Measurements from ENCODE around the gene MLLT10.

The MLLT10 gene

GRCh38 chr10:21524526-21525366, 9.3 kb upstream of the MLLT10 start:
- TF ChIP-seq CTCF (IDR thresholded peaks at IDR 0.05; ENCODE audit: low read depth, low read length) = no peak
- peak; percentile 49 to 66 for DNase-seq (ENCODE audit: low read depth in 2 of 2)
- H3K4me3 ChIP-seq (replicated peaks in 1 of 2; ENCODE audit: low read depth in 2 of 2, low read length in 2 of 2) = peak overlapping the region; percentile 65 to 67

GRCh38 chr10:21525367-21526187, 8.5 kb upstream of the MLLT10 start, which contains the start of gene SKIDA1:
Gene SKIDA1, minus strand, starts transcription at chr10:21525682. Its CDS starts 7,860 bp downstream, at chr10:21517822.
- DNase-seq (ENCODE audit: low read depth in 2 of 2) = peak; percentile 78 to 95
- no peak for TF ChIP-seq CTCF (IDR thresholded peaks at IDR 0.05; ENCODE audit: low read depth, low read length)
- H3K4me3 ChIP-seq (replicated peaks in 1 of 2; ENCODE audit: low read depth in 2 of 2, low read length in 2 of 2) = peak within 1 kb of the TSS; percentile 65 to 67

- DNase-seq (ENCODE audit: low read depth in 2 of 2) = peak; percentile 80 to 92
- TF ChIP-seq CTCF (IDR thresholded peaks at IDR 0.05; ENCODE audit: low read depth, low read length) = no peak
- peak overlapping the region; percentile 52 to 65 for H3K4me3 ChIP-seq (replicated peaks in 1 of 2; ENCODE audit: low read depth in 2 of 2, low read length in 2 of 2)
These were observed 7.7 kb upstream of the MLLT10 start for GRCh38 chr10:21526188-21526859.

- peak overlapping the region; percentile 52 to 65 for H3K4me3 ChIP-seq (replicated peaks in 1 of 2; ENCODE audit: low read depth in 2 of 2, low read length in 2 of 2)
- peak; percentile 75 to 83 for DNase-seq (ENCODE audit: low read depth in 2 of 2)
- TF ChIP-seq CTCF (IDR thresholded peaks at IDR 0.05; ENCODE audit: low read depth, low read length) = no peak
These were observed 7.0 kb upstream of the MLLT10 start for GRCh38 chr10:21526860-21527597.

GRCh38 chr10:21527598-21528235, 6.3 kb upstream of the MLLT10 start:
- DNase-seq (ENCODE audit: low read depth in 2 of 2) = peak; percentile 53 to 61
- no peak for TF ChIP-seq CTCF (IDR thresholded peaks at IDR 0.05; ENCODE audit: low read depth, low read length)
- H3K4me3 ChIP-seq (replicated peaks in 1 of 2; ENCODE audit: low read depth in 2 of 2, low read length in 2 of 2) = peak overlapping the region; percentile 40 to 65

Measured in cardiac fibroblast (primary cell).